Measurements from ENCODE around the gene KCNE3. TPM values are rescaled to one million over a fixed set of nuclear protein-coding genes. Genes with fewer than 3 reads are reported as not detected.

KCNE3 gene, protein sequence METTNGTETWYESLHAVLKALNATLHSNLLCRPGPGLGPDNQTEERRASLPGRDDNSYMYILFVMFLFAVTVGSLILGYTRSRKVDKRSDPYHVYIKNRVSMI
- 0.53 and 0.72 TPM in 2 replicates for total RNA-seq

DNA sequence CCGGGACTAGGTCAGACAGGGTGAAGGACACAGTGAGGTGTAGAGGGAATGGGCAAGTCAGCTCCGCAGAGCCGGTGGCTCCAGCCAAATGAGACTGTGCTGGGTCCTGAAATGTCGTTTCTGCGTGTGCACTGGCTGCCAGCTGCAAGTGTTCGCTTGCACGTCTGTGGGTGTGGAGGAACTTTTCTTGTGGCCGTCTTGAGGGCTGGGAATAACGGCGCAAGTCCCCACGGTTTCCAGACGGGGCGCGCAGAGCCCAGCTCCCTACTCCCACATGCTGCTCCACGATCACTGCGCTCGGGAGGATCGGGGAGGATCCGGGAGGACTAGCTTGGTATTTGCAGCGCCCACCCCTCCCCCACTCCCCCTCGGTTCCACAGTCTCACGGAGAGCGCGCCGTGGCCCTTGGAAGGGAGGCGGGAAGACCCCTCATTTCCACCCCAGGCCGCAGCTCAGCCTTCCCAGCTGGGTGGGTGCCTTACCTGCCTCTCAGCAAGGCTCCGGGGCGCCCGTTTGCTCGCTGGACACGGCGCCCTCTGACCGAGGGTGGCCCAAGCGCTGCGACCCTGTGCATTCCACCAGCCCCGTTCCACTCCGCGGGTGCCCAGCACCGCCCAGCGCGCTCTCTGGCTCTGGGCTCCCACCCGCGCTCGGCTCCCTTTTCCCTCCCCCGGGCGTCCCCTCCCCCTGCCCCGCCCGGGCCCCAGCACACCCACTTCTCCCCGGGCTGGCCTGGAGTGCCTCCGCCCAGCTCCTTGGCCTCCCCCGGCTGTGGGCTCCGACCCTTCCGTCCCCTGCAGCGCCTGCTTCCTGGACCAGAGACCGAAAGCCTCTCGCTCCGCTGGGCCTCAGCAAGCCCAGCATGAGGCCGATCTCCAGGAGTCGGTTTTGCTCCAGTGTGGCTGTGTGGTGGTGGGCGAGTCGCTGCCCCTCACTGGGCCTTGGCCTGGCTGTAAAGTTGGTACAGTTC, at the start of gene KCNE3:
Gene KCNE3 (minus strand): TSS at position 634 of the 970 bp plus-strand sequence. CDS start 9,986 bp downstream, outside the sequence.

DNA sequence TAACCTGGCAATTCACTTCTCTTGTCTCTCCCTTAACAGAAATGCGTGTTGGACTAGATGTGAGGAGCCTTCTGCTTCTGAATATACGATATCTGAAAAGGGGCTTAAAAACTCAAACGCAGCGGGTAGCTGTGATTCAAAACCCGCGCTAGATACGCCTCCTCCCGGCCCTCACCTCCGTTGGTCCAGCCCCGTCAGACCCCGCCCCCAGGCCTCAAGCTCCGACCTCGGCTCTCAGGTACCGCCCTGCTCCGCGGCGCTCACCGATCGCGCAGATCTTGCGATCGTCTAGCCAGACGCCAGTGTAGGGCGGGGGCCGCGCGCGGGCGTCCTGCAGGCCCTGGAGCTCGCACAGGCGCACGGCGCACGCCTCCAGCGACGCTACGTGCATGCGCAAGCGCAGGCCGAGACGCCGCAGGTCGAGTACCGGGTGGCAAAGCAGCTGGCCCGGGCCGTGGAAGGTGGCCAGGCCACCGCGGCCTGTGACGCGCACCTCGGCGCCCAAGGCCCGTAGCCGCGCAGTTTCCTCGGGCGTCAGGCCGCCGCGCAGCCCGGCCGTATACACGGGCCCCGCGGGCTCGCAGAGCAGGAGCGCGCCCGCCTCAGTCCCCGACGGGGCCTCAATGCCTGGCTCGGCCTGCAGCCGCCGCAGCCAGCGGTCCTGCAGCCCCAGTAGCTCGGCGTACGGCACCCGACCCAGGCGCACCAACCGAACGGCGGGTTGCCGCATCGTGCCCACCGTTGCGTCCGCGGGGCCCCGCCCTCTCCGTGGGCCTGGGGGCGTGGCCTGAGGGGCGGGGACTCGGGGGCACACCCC, 25.8 kb upstream of the KCNE3 start, which contains the start of gene LIPT2:
Gene LIPT2 (minus strand): TSS at position 751 of the 817 bp plus-strand sequence. CDS start 21 bp downstream, at position 730.

Small RNAs within 50 kb of the gene (small RNA-seq; reads per million reads assigned to genes)
- not detected for gene CYCSP27

Other genes with a start within 250 kb of the KCNE3 start
- 11.8 and 29.1 TPM in 2 replicates for gene P4HA3, start 155.9 kb downstream of the KCNE3 start, total RNA-seq
- 24.1 and 33.6 TPM in 2 replicates for gene PGM2L1, start 69.1 kb downstream of the KCNE3 start, total RNA-seq
- 2.0 and 3.1 TPM in 2 replicates for gene LIPT2, start 26.2 kb upstream of the KCNE3 start, total RNA-seq
- gene POLD3, start 125.0 kb upstream of the KCNE3 start, total RNA-seq, result 16.4 and 22.6 TPM in 2 replicates

All from thoracic aorta endothelial cell (primary cell).